MM.1S (cell line): ENCODE results near the gene NR4A2.

Experiments
- DNase-seq: peaks from one replicate; pipeline ENCODE4 v3.0.0-alpha.2; 2015
- H2AFZ ChIP-seq: fragments of 300-600 bp; sonication (generic); 2 replicates; pipeline ENCODE4 v1.6.0; 2016; ENCODE audit warnings: antibody characterized with exemption, low read length
- H3F3A ChIP-seq: fragments of 300-600 bp; sonication (generic); 2 replicates; pipeline ENCODE4 v1.6.1; 2016; ENCODE audit warnings: mild to moderate bottlenecking, antibody characterized with exemption, low read length, moderate library complexity, mixed read lengths; ENCODE audit not compliant: insufficient read depth
- H3K27ac ChIP-seq: fragments of 300-600 bp; sonication (generic); 2 replicates; pipeline ENCODE4 v1.5.1; 2016; ENCODE audit warnings: mild to moderate bottlenecking, low read length
- H3K27me3 ChIP-seq: fragments of 300-600 bp; sonication (generic); replicated peaks from 2 replicates; pipeline ENCODE4 v1.6.0; 2016; ENCODE audit warnings: low read length; ENCODE audit not compliant: insufficient read depth
- H3K36me3 ChIP-seq: fragments of 300-600 bp; sonication (generic); replicated peaks from 2 replicates; pipeline ENCODE4 v1.6.1; 2016; ENCODE audit warnings: mild to moderate bottlenecking, low read length, mixed read lengths; ENCODE audit not compliant: insufficient read depth
- H3K4me1 ChIP-seq: fragments of 300-600 bp; sonication (generic); 2 replicates; pipeline ENCODE4 v1.6.1; 2016; ENCODE audit warnings: low read length, mixed read lengths
- H3K4me2 ChIP-seq: fragments of 300-600 bp; sonication (generic); 2 replicates; pipeline ENCODE4 v1.6.0; 2016; ENCODE audit warnings: low read depth, low read length
- H3K4me3 ChIP-seq: fragments of 300-600 bp; sonication (generic); 2 replicates; pipeline ENCODE4 v1.5.1; 2016; ENCODE audit warnings: low read length, mixed read lengths
- H3K79me2 ChIP-seq: fragments of 300-600 bp; sonication (generic); 2 replicates; pipeline ENCODE4 v1.6.1; 2016; ENCODE audit warnings: mixed run types, low read length, mixed read lengths
- H3K9ac ChIP-seq: fragments of 300-600 bp; sonication (generic); 2 replicates; pipeline ENCODE4 v1.6.1; 2016; ENCODE audit warnings: low read length, mixed read lengths
- H3K9me2 ChIP-seq: fragments of 300-600 bp; sonication (generic); replicated peaks from 2 replicates; pipeline ENCODE4 v1.6.1; 2016; ENCODE audit warnings: mild to moderate bottlenecking, low read length, mixed read lengths; ENCODE audit not compliant: insufficient read depth
- H3K9me3 ChIP-seq: fragments of 300-600 bp; sonication (generic); replicated peaks from 2 replicates; pipeline ENCODE4 v1.6.1; 2016; ENCODE audit warnings: mild to moderate bottlenecking, low read length, mixed read lengths; ENCODE audit not compliant: insufficient read depth
- H4K20me1 ChIP-seq: fragments of 300-600 bp; sonication (generic); 2 replicates; pipeline ENCODE4 v1.6.1; 2016; ENCODE audit warnings: mild to moderate bottlenecking, low read length, moderate library complexity, mixed read lengths; ENCODE audit not compliant: insufficient read depth
- EZH2 ChIP-seq: fragments of 300-600 bp; sonication (generic); optimal IDR thresholded peaks from 2 replicates; pipeline ENCODE3; 2017; ENCODE audit warnings: low read depth, mild to moderate bottlenecking, antibody characterized with exemption, low read length, mixed read lengths
- EZH2phosphoT487 ChIP-seq: fragments of 300-600 bp; sonication (generic); IDR thresholded peaks from 2 replicates; pipeline ENCODE4 v1.6.1; 2018; ENCODE audit warnings: antibody characterized with exemption, low read length
- TF ChIP-seq, protein P1 (sequence below): fragments of 300-600 bp; sonication (generic); IDR thresholded peaks from 2 replicates; pipeline ENCODE4 v1.5.1; 2016; ENCODE audit warnings: antibody characterized with exemption, low read length, mixed read lengths

NR4A2 gene

GRCh38 chr2:156326526-156327095 is 5.9 kb downstream of the NR4A2 start:
- DNase-seq = no peak
- TF ChIP-seq EZH2 = no peak
- TF ChIP-seq, protein P1, sequence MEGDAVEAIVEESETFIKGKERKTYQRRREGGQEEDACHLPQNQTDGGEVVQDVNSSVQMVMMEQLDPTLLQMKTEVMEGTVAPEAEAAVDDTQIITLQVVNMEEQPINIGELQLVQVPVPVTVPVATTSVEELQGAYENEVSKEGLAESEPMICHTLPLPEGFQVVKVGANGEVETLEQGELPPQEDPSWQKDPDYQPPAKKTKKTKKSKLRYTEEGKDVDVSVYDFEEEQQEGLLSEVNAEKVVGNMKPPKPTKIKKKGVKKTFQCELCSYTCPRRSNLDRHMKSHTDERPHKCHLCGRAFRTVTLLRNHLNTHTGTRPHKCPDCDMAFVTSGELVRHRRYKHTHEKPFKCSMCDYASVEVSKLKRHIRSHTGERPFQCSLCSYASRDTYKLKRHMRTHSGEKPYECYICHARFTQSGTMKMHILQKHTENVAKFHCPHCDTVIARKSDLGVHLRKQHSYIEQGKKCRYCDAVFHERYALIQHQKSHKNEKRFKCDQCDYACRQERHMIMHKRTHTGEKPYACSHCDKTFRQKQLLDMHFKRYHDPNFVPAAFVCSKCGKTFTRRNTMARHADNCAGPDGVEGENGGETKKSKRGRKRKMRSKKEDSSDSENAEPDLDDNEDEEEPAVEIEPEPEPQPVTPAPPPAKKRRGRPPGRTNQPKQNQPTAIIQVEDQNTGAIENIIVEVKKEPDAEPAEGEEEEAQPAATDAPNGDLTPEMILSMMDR = no peak
- TF ChIP-seq EZH2phosphoT487 = no peak
- Histone ChIP-seq H3K9me2 (no peaks in the 10 kb centered on the region), H3K4me1 (no peaks in the 10 kb centered on the region), H3K27ac (no peak overlapping the region), H2AFZ (no peak overlapping the region), H3K4me3 (no peak overlapping the region), H3K4me2 (no peak overlapping the region), H3K9ac (no peak overlapping the region), H3K36me3 (no peaks in the 10 kb centered on the region), H3K27me3 (no peaks in the 10 kb centered on the region), H3F3A (no peaks in the 10 kb centered on the region), H3K9me3 (no peaks in the 10 kb centered on the region), H3K79me2 (no peaks in the 10 kb centered on the region), H4K20me1 (no peaks in the 10 kb centered on the region)

DNA sequence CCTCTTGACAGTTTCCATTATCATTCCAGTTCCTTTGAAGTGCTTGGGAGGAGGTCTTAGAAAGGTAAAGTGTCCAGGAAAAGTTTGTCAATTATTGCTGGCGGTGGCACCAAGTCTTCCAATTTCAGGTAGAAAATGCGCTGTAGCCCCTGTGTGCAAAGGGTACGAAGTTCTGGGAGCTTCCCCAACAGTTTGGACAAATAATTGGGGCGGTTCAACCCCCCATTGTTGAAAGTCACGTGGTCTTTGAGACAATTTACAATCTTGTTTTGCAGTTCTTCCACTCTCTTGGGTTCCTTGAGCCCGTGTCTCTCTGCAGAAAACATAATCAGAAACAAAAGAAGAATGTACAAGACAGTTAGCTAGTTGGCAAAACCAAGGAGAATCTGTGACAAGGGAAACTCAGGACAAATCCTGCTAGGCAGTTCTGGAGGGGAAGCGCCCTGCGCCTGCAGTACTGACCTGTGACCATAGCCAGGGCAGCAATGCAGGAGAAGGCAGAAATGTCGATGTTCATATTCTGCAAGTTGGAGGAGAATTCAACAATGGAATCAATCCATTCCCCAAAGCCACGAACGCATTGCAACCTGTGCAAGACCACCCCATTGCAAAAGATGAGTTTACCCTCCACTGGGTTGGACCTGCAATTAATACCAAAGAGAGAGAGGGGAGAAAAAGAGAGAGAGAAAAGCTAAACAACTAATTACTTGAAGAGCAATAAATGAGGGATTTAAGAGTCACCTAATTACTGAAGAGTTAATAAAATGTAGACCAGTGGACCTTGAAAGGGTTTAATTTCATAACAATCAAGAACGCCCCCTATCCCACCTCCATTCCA is 6.6 kb downstream of the NR4A2 start:
- Histone ChIP-seq H3K27me3 (no peaks in the 10 kb centered on the region), H3K4me1 (no peaks in the 10 kb centered on the region), H3K79me2 (no peaks in the 10 kb centered on the region), H3K9me3 (no peaks in the 10 kb centered on the region), H2AFZ (no peak overlapping the region), H3K4me2 (no peak overlapping the region), H4K20me1 (no peaks in the 10 kb centered on the region), H3K9ac (no peak overlapping the region), H3K4me3 (no peak overlapping the region), H3K9me2 (no peaks in the 10 kb centered on the region), H3F3A (no peaks in the 10 kb centered on the region), H3K27ac (no peak overlapping the region), H3K36me3 (no peaks in the 10 kb centered on the region)
- TF ChIP-seq, protein P1 = no peak
- TF ChIP-seq EZH2phosphoT487 = no peak
- TF ChIP-seq EZH2 = no peak
- no peak for DNase-seq

GRCh38 chr2:156323754-156324153 is 8.8 kb downstream of the NR4A2 start:
- Histone ChIP-seq H3K4me1 (no peaks in the 10 kb centered on the region), H3F3A (no peaks in the 10 kb centered on the region), H3K9me2 (no peaks in the 10 kb centered on the region), H2AFZ (no peak overlapping the region), H3K4me2 (no peak overlapping the region), H3K9me3 (no peaks in the 10 kb centered on the region), H3K27me3 (no peaks in the 10 kb centered on the region), H3K27ac (no peak overlapping the region), H3K9ac (no peak overlapping the region), H3K36me3 (no peaks in the 10 kb centered on the region), H4K20me1 (no peaks in the 10 kb centered on the region), H3K79me2 (no peaks in the 10 kb centered on the region), H3K4me3 (no peak overlapping the region)
- DNase-seq = no peak
- TF ChIP-seq EZH2 (no peak), EZH2phosphoT487 (no peak)
- TF ChIP-seq, protein P1 = no peak
